ENCODE measurements around the gene CDKL4. TPM values are rescaled to one million over a fixed set of nuclear protein-coding genes. Genes with fewer than 3 reads are reported as not detected.
A peak's percentile ranks its signal among the peaks of the same experiment; 100 is the strongest.
"Not testable (repeated sequence)": the region's sequence is repeated elsewhere in the genome, so short reads cannot be mapped to it uniquely, and the experiment has no call there.

The CDKL4 gene
- not detected in 2 replicates for total RNA-seq (2014; rRNA removed; shearing (Covaris generic))

- no peak for DNase-seq (ENCODE audit: low spot score)
Observed at GRCh38 chr2:39243469-39244123, at the start of gene CDKL4. Gene CDKL4, minus strand, starts transcription at chr2:39243970.

- DNase-seq (ENCODE audit: low spot score), result no peak
Observed at GRCh38 chr2:39290433-39290832, 46.7 kb upstream of the CDKL4 start.

- no peak for DNase-seq (ENCODE audit: low spot score)
Observed at GRCh38 chr2:39289609-39290008, 45.8 kb upstream of the CDKL4 start.

- DNase-seq (ENCODE audit: low spot score), result no peak
Observed at GRCh38 chr2:39283561-39283960, 39.8 kb upstream of the CDKL4 start.

GRCh38 chr2:39281391-39281790, 37.6 kb upstream of the CDKL4 start:
- no peak for DNase-seq (ENCODE audit: low spot score)

GRCh38 chr2:39275016-39275415, 31.2 kb upstream of the CDKL4 start:
- no peak for DNase-seq (ENCODE audit: low spot score)

- no peak for DNase-seq (ENCODE audit: low spot score)
Observed at GRCh38 chr2:39269941-39270340, 26.2 kb upstream of the CDKL4 start.

GRCh38 chr2:39266916-39267434, 23.2 kb upstream of the CDKL4 start:
- no peak for DNase-seq (ENCODE audit: low spot score)

GRCh38 chr2:39266139-39266805, 22.5 kb upstream of the CDKL4 start:
- DNase-seq (ENCODE audit: low spot score), result peak; percentile 17

GRCh38 chr2:39265315-39265714, 21.5 kb upstream of the CDKL4 start:
- DNase-seq (ENCODE audit: low spot score), result no peak

- DNase-seq (ENCODE audit: low spot score), result no peak
Observed at GRCh38 chr2:39264733-39265132, 21.0 kb upstream of the CDKL4 start.

GRCh38 chr2:39260087-39260486, 16.3 kb upstream of the CDKL4 start:
- DNase-seq (ENCODE audit: low spot score), result no peak

- DNase-seq (ENCODE audit: low spot score), result no peak
Observed at GRCh38 chr2:39256040-39256439, 12.3 kb upstream of the CDKL4 start.

- DNase-seq (ENCODE audit: low spot score), result no peak
Observed at GRCh38 chr2:39252888-39253518, 9.2 kb upstream of the CDKL4 start.

GRCh38 chr2:39247512-39248043, 3.8 kb upstream of the CDKL4 start:
- no peak for DNase-seq (ENCODE audit: low spot score)

- no peak for DNase-seq (ENCODE audit: low spot score)
Observed at GRCh38 chr2:39246382-39246980, 2.7 kb upstream of the CDKL4 start.

- DNase-seq (ENCODE audit: low spot score), result not testable (repeated sequence)
Observed at GRCh38 chr2:39244963-39245625, 1.3 kb upstream of the CDKL4 start.

GRCh38 chr2:39244241-39244862, 582 bp upstream of the CDKL4 start:
- DNase-seq (ENCODE audit: low spot score), result not testable (repeated sequence)

- DNase-seq (ENCODE audit: low spot score), result no peak
Observed at GRCh38 chr2:39241588-39241987, 2.2 kb downstream of the CDKL4 start.

- DNase-seq (ENCODE audit: low spot score), result no peak
Observed at GRCh38 chr2:39240758-39241157, 3.0 kb downstream of the CDKL4 start.

GRCh38 chr2:39234754-39235153, 9.0 kb downstream of the CDKL4 start:
- DNase-seq (ENCODE audit: low spot score), result no peak
